ENCODE results near the gene EDIL3.

DNA sequence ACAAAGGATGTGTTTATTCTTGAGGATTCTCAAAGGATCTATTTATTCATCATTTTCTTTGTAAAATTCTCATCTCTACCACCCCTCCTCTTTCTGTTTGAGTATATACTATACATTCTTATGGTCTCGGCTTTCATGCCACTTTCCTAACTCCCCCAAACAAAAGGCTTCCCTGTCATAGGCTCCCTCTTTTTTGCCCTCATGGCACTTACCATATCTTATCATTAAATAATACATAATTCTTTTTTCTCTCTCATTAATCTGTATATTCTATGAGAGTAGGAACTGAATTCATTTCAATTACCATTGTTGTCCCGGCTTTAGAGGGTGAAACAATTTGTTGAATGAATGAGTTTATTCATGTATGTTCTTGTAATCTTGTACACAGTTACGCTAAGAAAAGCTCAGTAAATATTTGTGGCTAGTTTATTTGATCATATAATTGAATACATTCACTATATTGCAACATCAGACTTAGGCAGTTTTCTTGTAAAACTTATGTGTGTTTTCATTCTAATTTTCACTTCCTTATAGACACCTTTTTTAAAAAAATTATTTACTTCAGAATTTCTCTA lies 254.6 kb downstream of the EDIL3 start:
- no peak for TF ChIP-seq CTCF (optimal IDR thresholded peaks at IDR 0.05 in 1 of 3, IDR thresholded peaks at IDR 0.05 in 1 of 3, conservative IDR thresholded peaks at IDR 0.05 in 1 of 3; ENCODE audit: extremely low read depth in 1 of 3, insufficient read depth in 2 of 3, low read length in 3 of 3)
- TF ChIP-seq EZH2 (IDR thresholded peaks at IDR 0.05; ENCODE audit: low read length), result no peak

Measured in keratinocyte (primary cell).